Endothelial cell of umbilical vein (primary cell): ENCODE results near the gene QARS1. TPM values are rescaled to one million over a fixed set of nuclear protein-coding genes. Genes with fewer than 3 reads are reported as not detected.

ENCODE experiments used
- BruUV-seq: library from RNA; stranded (reverse); fragments of 400-500 nt; replicated peaks from 2 replicates; lab custom pipeline; 2021; lab: Mats Ljungman, UMichigan
- CTCF ChIA-PET: fragments of 300-600, 350-600 bp; sonication (Branson Sonifier 250); formaldehyde crosslinking; loops from one replicate; lab custom pipeline; 2021; ENCODE audit warnings: antibody characterized with exemption, inconsistent platforms; lab: Charles Lee
- POLR2A ChIA-PET: fragments of 300-600, 350-600 bp; sonication (Branson Sonifier 250); formaldehyde crosslinking; loops from one replicate; lab custom pipeline; 2021; ENCODE audit warnings: antibody characterized with exemption, inconsistent platforms; lab: Charles Lee
- DNase-seq: peaks from one replicate; pipeline ENCODE4 v3.0.0-alpha.2; 2011; ENCODE audit warnings: low read depth, low spot score
- FAIRE-seq: peaks from 2 replicates; lab custom pipeline; 2011; peaks lifted over from hg19 to GRCh38; lab: Jason Lieb, UNC
- H2AFZ ChIP-seq: 2 replicates; pipeline ENCODE4 v1.6.0; 2012; ENCODE audit warnings: low read depth, low read length, control low read depth, inconsistent platforms
- H3K27ac ChIP-seq: 2 replicates; pipeline ENCODE4 v1.5.1; 2011; ENCODE audit warnings: low read depth, mild to moderate bottlenecking, control low read depth, low read length, moderate library complexity; ENCODE audit not compliant: insufficient read depth
- H3K27me3 ChIP-seq, 2 experiments: 2 replicates each; pipeline versions ENCODE4 v1.6.0 to v1.6.1; 2011; ENCODE audit warnings: low read length in 2 of 2, mixed read lengths in 1 of 2; ENCODE audit not compliant: control insufficient read depth in 2 of 2, insufficient read depth in 2 of 2
- H3K36me3 ChIP-seq, 2 experiments: 2 replicates in 1 of 2; 3 replicates in 1 of 2; pipeline ENCODE4 v1.5.1; 2011; ENCODE audit warnings: low read length in 2 of 2, mild to moderate bottlenecking in 1 of 2, moderate library complexity in 1 of 2; ENCODE audit not compliant: control insufficient read depth in 2 of 2, insufficient read depth in 2 of 2; ENCODE audit errors: extremely low read depth in 1 of 2
- H3K4me1 ChIP-seq: 3 replicates; pipeline ENCODE4 v1.5.1; 2011; ENCODE audit warnings: mild to moderate bottlenecking, low read length; ENCODE audit not compliant: control insufficient read depth, insufficient read depth; ENCODE audit errors: extremely low read depth
- H3K4me2 ChIP-seq: 2 replicates; pipeline ENCODE4 v1.6.1; 2011; ENCODE audit warnings: low read length, control low read depth, mixed read lengths; ENCODE audit not compliant: insufficient read depth
- H3K4me3 ChIP-seq, 3 experiments: fragments of 200-600 bp in 1 of 3; sonication (generic), shearing (Covaris generic) in 1 of 3; replicated peaks in 1 of 3; 2 replicates each; pipeline ENCODE4 v1.5.1; 2011 to 2016; ENCODE audit warnings: control low read depth in 3 of 3, low read length in 3 of 3, mild to moderate bottlenecking in 2 of 3, inconsistent platforms in 1 of 3, low read depth in 1 of 3, moderate library complexity in 1 of 3; ENCODE audit not compliant: insufficient read depth in 1 of 3
- H3K79me2 ChIP-seq: 2 replicates; pipeline ENCODE4 v1.6.0; 2012; ENCODE audit warnings: low read length, inconsistent platforms; ENCODE audit not compliant: control insufficient read depth, insufficient read depth
- H3K9ac ChIP-seq: replicated peaks from 2 replicates; pipeline ENCODE3; 2011; ENCODE audit warnings: low read length, control low read depth; ENCODE audit not compliant: insufficient read depth; ENCODE audit errors: extremely low read depth
- H3K9me1 ChIP-seq: replicated peaks from 3 replicates; pipeline ENCODE4 v1.6.0; 2011; ENCODE audit warnings: mild to moderate bottlenecking, low read length; ENCODE audit not compliant: control insufficient read depth, insufficient read depth; ENCODE audit errors: extremely low read depth
- H3K9me3 ChIP-seq: replicated peaks from 2 replicates; pipeline ENCODE4 v1.5.1; 2012; ENCODE audit warnings: low read length, inconsistent platforms; ENCODE audit not compliant: control insufficient read depth, insufficient read depth
- H4K20me1 ChIP-seq: replicated peaks from 2 replicates; pipeline ENCODE3; 2011; ENCODE audit warnings: mild to moderate bottlenecking, low read length; ENCODE audit not compliant: control insufficient read depth, insufficient read depth; ENCODE audit errors: extremely low read depth
- EZH2 ChIP-seq: IDR thresholded peaks from 2 replicates; pipeline ENCODE4 v1.6.1; 2012; ENCODE audit warnings: borderline replicate concordance, low read depth, mild to moderate bottlenecking, moderate library complexity, low read length, inconsistent platforms; ENCODE audit not compliant: severe bottlenecking
- FOS ChIP-seq: IDR thresholded peaks from 2 replicates; pipeline ENCODE4 v1.6.1; 2011; ENCODE audit warnings: mild to moderate bottlenecking, low read length, moderate library complexity, borderline replicate concordance; ENCODE audit not compliant: insufficient read depth
- GATA2 ChIP-seq: IDR thresholded peaks from 2 replicates; pipeline ENCODE4 v1.7.0; 2011; ENCODE audit warnings: low read depth, mild to moderate bottlenecking, moderate library complexity, mixed read lengths, low read length; ENCODE audit not compliant: insufficient read length, insufficient read depth
- JUN ChIP-seq: IDR thresholded peaks from 2 replicates; pipeline ENCODE4 v1.6.1; 2011; ENCODE audit warnings: borderline replicate concordance, low read depth; ENCODE audit not compliant: insufficient read length, insufficient read depth
- MAX ChIP-seq: IDR thresholded peaks from 2 replicates; pipeline ENCODE4 v1.6.1; 2011; ENCODE audit not compliant: insufficient read depth, insufficient read length
- POLR2AphosphoS5 ChIP-seq: IDR thresholded peaks from 2 replicates; pipeline ENCODE4 v1.6.1; 2012; ENCODE audit warnings: low read depth, mild to moderate bottlenecking, control low read depth, low read length, moderate library complexity; ENCODE audit not compliant: insufficient read depth
- dilution Hi-C: fragments of 300-500 bp; cut with MboI; formaldehyde crosslinking; loops from one replicate; pipeline ENCODE4 v1.15.0; 2019; ENCODE audit warnings: low sequenced_read_pairs; ENCODE audit not compliant: extremely low pct_ligation_motif_present
- intact Hi-C: fragments of 100-400 bp; cut with micrococcal nuclease; formaldehyde crosslinking; loops from one replicate; pipeline ENCODE4 v1.10.0; 2022
- polyA plus RNA-seq, 4 experiments: library from polyadenylated mRNA; depleted of rRNA in 3 of 4; stranded (reverse) in 3 of 4; unstranded in 1 of 4; fragments of >200 nt; gene quantifications; 2 replicates each; pipeline versions ENCODE4 v1.2.1 to v1.2.3, GENCODE V29; 2011 to 2012; ENCODE audit warnings: missing spikeins in 1 of 4
- total RNA-seq: library from RNA; stranded (reverse); gene quantifications from 2 replicates; pipeline ENCODE4 v1.2.3, GENCODE V29; 2021

Gene QARS1
- total and polyA plus RNA-seq, 2 donors (not counting 3 experiments of a cell fraction or from before 2014, with no cell fraction given), result 285 to 477 TPM

GRCh38 chr3:49076646-49077045, 27.9 kb downstream of the QARS1 start:
- Histone ChIP-seq H4K20me1 (peaks cover 2% of the 10 kb centered on the region), H3K9me3 (no peaks in the 10 kb centered on the region), H3K9ac (no peak overlapping the region), H3K36me3 (peaks cover 8 to 31% of the 10 kb centered on the region in 2 experiments), H3K4me3 (no peak overlapping the region), H3K4me2 (no peak overlapping the region), H3K27ac (no peak overlapping the region), H3K79me2 (peaks cover 46% of the 10 kb centered on the region), H3K9me1 (no peaks in the 10 kb centered on the region), H2AFZ (no peak overlapping the region), H3K27me3 (no peaks in the 10 kb centered on the region), H3K4me1 (no peaks in the 10 kb centered on the region)
- ChIA-PET POLR2A (no interaction called here), CTCF (no interaction called here)
- no peak for TF ChIP-seq FOS
- no peak for TF ChIP-seq JUN
- TF ChIP-seq EZH2, result no peak
- no peak for TF ChIP-seq GATA2
- TF ChIP-seq MAX, result no peak
- no peak for DNase-seq
- no peak for FAIRE-seq
- dilution Hi-C loops, result no loop called here
- intact Hi-C loops, result loop anchor here (5.0 kb wide), 1 partner anchor 219 kb away; no protein-coding TSS in a partner anchor
- BruUV-seq, result no TSS peak

- CTCF ChIA-PET, result interaction anchor here (1.6 kb wide), 1 partner anchor 9 kb away, joined by 3 read pairs; no protein-coding TSS in a partner anchor
These were observed 28.4 kb downstream of the QARS1 start for GRCh38 chr3:49076116-49076515.

More at GRCh38 chr3:49076116-49076515, 28.4 kb downstream of the QARS1 start:
- Histone ChIP-seq H3K4me1 (no peaks in the 10 kb centered on the region), H3K27ac (no peak overlapping the region), H3K4me2 (no peak overlapping the region), H3K9me3 (no peaks in the 10 kb centered on the region), H3K36me3 (peaks cover 8 to 35% of the 10 kb centered on the region in 2 experiments), H2AFZ (no peak overlapping the region), H4K20me1 (peaks cover 2% of the 10 kb centered on the region), H3K9ac (no peak overlapping the region), H3K27me3 (no peaks in the 10 kb centered on the region), H3K9me1 (no peaks in the 10 kb centered on the region), H3K4me3 (no peak overlapping the region), H3K79me2 (peaks cover 46% of the 10 kb centered on the region)
- DNase-seq, result no peak
- BruUV-seq, result no TSS peak
- FAIRE-seq, result no peak
- intact Hi-C loops (loop anchor here (5.0 kb wide), 1 partner anchor 219 kb away; no protein-coding TSS in a partner anchor), dilution Hi-C loops (no loop called here)
- TF ChIP-seq EZH2, result no peak
- TF ChIP-seq POLR2AphosphoS5, result no peak
- POLR2A ChIA-PET, result no interaction called here
